Measurements from ENCODE around the gene INPP5B. TPM values are rescaled to one million over a fixed set of nuclear protein-coding genes. Genes with fewer than 3 reads are reported as not detected.
A peak's percentile ranks its signal among the peaks of the same experiment; 100 is the strongest.
"Not testable (repeated sequence)": the region's sequence is repeated elsewhere in the genome, so short reads cannot be mapped to it uniquely, and the experiment has no call there.

The INPP5B gene
- total RNA-seq, 1 donor from 2014 or later = 21.2 TPM

- Mint-ChIP-seq H3K27me3 (ENCODE audit: low read depth) (no peaks in the 10 kb centered on the region), H3K36me3 (ENCODE audit: low read depth) (peaks cover 19% of the 10 kb centered on the region), H3K27ac (ENCODE audit: unreplicated experiment) (no peak overlapping the region), H3K4me3 (ENCODE audit: unreplicated experiment) (no peak overlapping the region), H3K9me3 (ENCODE audit: low read depth) (no peaks in the 10 kb centered on the region), H3K4me1 (ENCODE audit: low read depth) (peaks cover 49% of the 10 kb centered on the region)
- DNase-seq (ENCODE audit: low spot score) = no peak
- TF ChIP-seq CTCF (IDR thresholded peaks at IDR 0.05) = no peak
These were observed 41.1 kb downstream of the INPP5B start for GRCh38 chr1:37905727-37906126.

GRCh38 chr1:37903921-37904320, 42.9 kb downstream of the INPP5B start:
- H3K27me3 Mint-ChIP-seq (ENCODE audit: low read depth); H3K4me3 Mint-ChIP-seq (ENCODE audit: unreplicated experiment); DNase-seq (ENCODE audit: low spot score); H3K9me3 Mint-ChIP-seq (ENCODE audit: low read depth): not testable (repeated sequence)
- Mint-ChIP-seq H3K27ac (ENCODE audit: unreplicated experiment) (peak overlapping the region; percentile 59), H3K4me1 (ENCODE audit: low read depth) (peaks cover 40% of the 10 kb centered on the region), H3K36me3 (ENCODE audit: low read depth) (peaks cover 19% of the 10 kb centered on the region)

GRCh38 chr1:37902983-37903382, 43.9 kb downstream of the INPP5B start:
- H3K36me3 Mint-ChIP-seq (ENCODE audit: low read depth) = peaks cover 11% of the 10 kb centered on the region
- H3K27ac Mint-ChIP-seq (ENCODE audit: unreplicated experiment) = no peak overlapping the region
- no peak for DNase-seq (ENCODE audit: low spot score)
- no peak overlapping the region for H3K4me3 Mint-ChIP-seq (ENCODE audit: unreplicated experiment)
- no peaks in the 10 kb centered on the region for H3K27me3 Mint-ChIP-seq (ENCODE audit: low read depth)
- peaks cover 30% of the 10 kb centered on the region for H3K4me1 Mint-ChIP-seq (ENCODE audit: low read depth)
- H3K9me3 Mint-ChIP-seq (ENCODE audit: low read depth) = no peaks in the 10 kb centered on the region
- TF ChIP-seq CTCF (IDR thresholded peaks at IDR 0.05) = no peak

- no peak for DNase-seq (ENCODE audit: low spot score)
- no peaks in the 10 kb centered on the region for H3K27me3 Mint-ChIP-seq (ENCODE audit: low read depth)
- H3K4me1 Mint-ChIP-seq (ENCODE audit: low read depth) = peaks cover 19% of the 10 kb centered on the region
- TF ChIP-seq CTCF (IDR thresholded peaks at IDR 0.05) = no peak
- no peak overlapping the region for H3K4me3 Mint-ChIP-seq (ENCODE audit: unreplicated experiment)
- H3K36me3 Mint-ChIP-seq (ENCODE audit: low read depth) = peaks cover 9% of the 10 kb centered on the region
- H3K27ac Mint-ChIP-seq (ENCODE audit: unreplicated experiment) = peak overlapping the region; percentile 33
- no peaks in the 10 kb centered on the region for H3K9me3 Mint-ChIP-seq (ENCODE audit: low read depth)
These were observed 45.0 kb downstream of the INPP5B start for GRCh38 chr1:37901893-37902225.

GRCh38 chr1:37901191-37901892, 45.5 kb downstream of the INPP5B start:
- Mint-ChIP-seq H3K9me3 (ENCODE audit: low read depth) (no peaks in the 10 kb centered on the region), H3K4me1 (ENCODE audit: low read depth) (peaks cover 14% of the 10 kb centered on the region), H3K27ac (ENCODE audit: unreplicated experiment) (peak overlapping the region; percentile 33), H3K4me3 (ENCODE audit: unreplicated experiment) (no peak overlapping the region), H3K36me3 (ENCODE audit: low read depth) (peaks cover 9% of the 10 kb centered on the region), H3K27me3 (ENCODE audit: low read depth) (no peaks in the 10 kb centered on the region)
- DNase-seq (ENCODE audit: low spot score) = no peak
- no peak for TF ChIP-seq CTCF (IDR thresholded peaks at IDR 0.05)

GRCh38 chr1:37897563-37897962, 49.3 kb downstream of the INPP5B start:
- H3K36me3 Mint-ChIP-seq (ENCODE audit: low read depth) = not testable (repeated sequence)

More at GRCh38 chr1:37897563-37897962, 49.3 kb downstream of the INPP5B start:
- not testable (repeated sequence) for H3K27me3 Mint-ChIP-seq (ENCODE audit: low read depth); H3K9me3 Mint-ChIP-seq (ENCODE audit: low read depth); H3K4me3 Mint-ChIP-seq (ENCODE audit: unreplicated experiment); DNase-seq (ENCODE audit: low spot score); H3K4me1 Mint-ChIP-seq (ENCODE audit: low read depth); H3K27ac Mint-ChIP-seq (ENCODE audit: unreplicated experiment)

Measured in chondrocyte (in vitro differentiated cells).